ENCODE measurements around the gene ABLIM1.

Gene ABLIM1

GRCh38 chr10:114626841-114627240 lies 31.2 kb downstream of the ABLIM1 start:
- intact Hi-C loops (cut with DNase I), result no loop called here
- no peak for DNase-seq

- no peak for DNase-seq
- intact Hi-C loops (cut with DNase I), result no loop called here
Measured at GRCh38 chr10:114624951-114625780, 32.9 kb downstream of the ABLIM1 start.

- intact Hi-C loops (cut with DNase I), result no loop called here
Measured at GRCh38 chr10:114624422-114624821, 33.7 kb downstream of the ABLIM1 start.

GRCh38 chr10:114623661-114624294 lies 34.3 kb downstream of the ABLIM1 start:
- intact Hi-C loops (cut with DNase I), result no loop called here
- no peak for DNase-seq

More at GRCh38 chr10:114624422-114624821, 33.7 kb downstream of the ABLIM1 start:
- DNase-seq, result no peak

- intact Hi-C loops (cut with DNase I), result no loop called here
- DNase-seq, result no peak
Measured at GRCh38 chr10:114623155-114623554, 34.9 kb downstream of the ABLIM1 start.

- no peak for DNase-seq
- intact Hi-C loops (cut with DNase I), result no loop called here
Measured at GRCh38 chr10:114618722-114619121, 39.4 kb downstream of the ABLIM1 start.

GRCh38 chr10:114616516-114616915 lies 41.6 kb downstream of the ABLIM1 start:
- intact Hi-C loops (cut with DNase I), result no loop called here
- DNase-seq, result no peak

GRCh38 chr10:114616103-114616502 lies 42.0 kb downstream of the ABLIM1 start:
- DNase-seq, result no peak
- intact Hi-C loops (cut with DNase I), result no loop called here

GRCh38 chr10:114615600-114616007 lies 42.5 kb downstream of the ABLIM1 start:
- intact Hi-C loops (cut with DNase I), result no loop called here

GRCh38 chr10:114613237-114613979 lies 44.7 kb downstream of the ABLIM1 start:
- no peak for DNase-seq
- intact Hi-C loops (cut with DNase I), result no loop called here

More at GRCh38 chr10:114615600-114616007, 42.5 kb downstream of the ABLIM1 start:
- DNase-seq, result no peak

GRCh38 chr10:114611617-114612016 lies 46.5 kb downstream of the ABLIM1 start:
- DNase-seq, result no peak
- intact Hi-C loops (cut with DNase I), result no loop called here

- no peak for DNase-seq
- intact Hi-C loops (cut with DNase I), result no loop called here
Measured at GRCh38 chr10:114609518-114610426, 48.3 kb downstream of the ABLIM1 start.

GRCh38 chr10:114607358-114607998 lies 50.6 kb downstream of the ABLIM1 start:
- intact Hi-C loops (cut with DNase I), result no loop called here
- DNase-seq, result no peak

- no peak for DNase-seq
- intact Hi-C loops (cut with DNase I), result no loop called here
Measured at GRCh38 chr10:114605155-114605797, 52.8 kb downstream of the ABLIM1 start.

- intact Hi-C loops (cut with DNase I), result no loop called here
- DNase-seq, result no peak
Measured at GRCh38 chr10:114604357-114605130, 53.5 kb downstream of the ABLIM1 start.

- DNase-seq, result no peak
- intact Hi-C loops (cut with DNase I), result no loop called here
Measured at GRCh38 chr10:114603948-114604347, 54.1 kb downstream of the ABLIM1 start.

GRCh38 chr10:114603303-114603702 lies 54.8 kb downstream of the ABLIM1 start:
- intact Hi-C loops (cut with DNase I), result no loop called here
- DNase-seq, result no peak

GRCh38 chr10:114600057-114600456 lies 58.0 kb downstream of the ABLIM1 start:
- intact Hi-C loops (cut with DNase I), result no loop called here
- DNase-seq, result no peak
